GM12873 (cell line): Measurements from ENCODE around the gene MYLK4.

ENCODE experiments used
- TF ChIP-seq, protein P1 (sequence below): IDR thresholded peaks from 2 replicates; pipeline ENCODE4 v1.5.1; 2012; ENCODE audit warnings: low read depth, mild to moderate bottlenecking, moderate library complexity, low read length, control low read depth; ENCODE audit not compliant: insufficient read depth; ENCODE audit errors: missing control alignments

MYLK4 gene

DNA sequence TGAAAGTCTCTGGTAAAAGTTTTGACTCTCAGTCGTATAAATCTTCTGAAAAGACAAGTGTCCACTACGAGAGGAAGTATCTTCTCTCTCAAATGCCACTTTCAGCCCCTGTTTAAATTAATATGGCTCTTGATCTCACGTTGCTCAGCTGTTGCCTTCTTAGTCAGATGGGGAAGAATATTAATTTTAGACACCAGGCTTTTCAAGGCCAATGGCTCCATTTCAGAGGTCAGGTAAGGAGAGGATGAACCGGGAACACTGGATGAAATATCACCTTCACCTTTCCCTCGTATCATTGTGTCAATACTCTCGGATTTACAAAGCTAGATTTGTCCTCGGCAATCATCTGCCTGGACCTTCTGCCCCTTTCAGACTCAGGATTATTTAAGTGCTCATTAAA, at the start of gene MYLK4:
Gene MYLK4 (minus strand): TSS at position 91 of the 400 bp plus-strand sequence. CDS start 1,628 bp downstream, outside the sequence.
- TF ChIP-seq, protein P1, sequence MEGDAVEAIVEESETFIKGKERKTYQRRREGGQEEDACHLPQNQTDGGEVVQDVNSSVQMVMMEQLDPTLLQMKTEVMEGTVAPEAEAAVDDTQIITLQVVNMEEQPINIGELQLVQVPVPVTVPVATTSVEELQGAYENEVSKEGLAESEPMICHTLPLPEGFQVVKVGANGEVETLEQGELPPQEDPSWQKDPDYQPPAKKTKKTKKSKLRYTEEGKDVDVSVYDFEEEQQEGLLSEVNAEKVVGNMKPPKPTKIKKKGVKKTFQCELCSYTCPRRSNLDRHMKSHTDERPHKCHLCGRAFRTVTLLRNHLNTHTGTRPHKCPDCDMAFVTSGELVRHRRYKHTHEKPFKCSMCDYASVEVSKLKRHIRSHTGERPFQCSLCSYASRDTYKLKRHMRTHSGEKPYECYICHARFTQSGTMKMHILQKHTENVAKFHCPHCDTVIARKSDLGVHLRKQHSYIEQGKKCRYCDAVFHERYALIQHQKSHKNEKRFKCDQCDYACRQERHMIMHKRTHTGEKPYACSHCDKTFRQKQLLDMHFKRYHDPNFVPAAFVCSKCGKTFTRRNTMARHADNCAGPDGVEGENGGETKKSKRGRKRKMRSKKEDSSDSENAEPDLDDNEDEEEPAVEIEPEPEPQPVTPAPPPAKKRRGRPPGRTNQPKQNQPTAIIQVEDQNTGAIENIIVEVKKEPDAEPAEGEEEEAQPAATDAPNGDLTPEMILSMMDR = no peak

DNA sequence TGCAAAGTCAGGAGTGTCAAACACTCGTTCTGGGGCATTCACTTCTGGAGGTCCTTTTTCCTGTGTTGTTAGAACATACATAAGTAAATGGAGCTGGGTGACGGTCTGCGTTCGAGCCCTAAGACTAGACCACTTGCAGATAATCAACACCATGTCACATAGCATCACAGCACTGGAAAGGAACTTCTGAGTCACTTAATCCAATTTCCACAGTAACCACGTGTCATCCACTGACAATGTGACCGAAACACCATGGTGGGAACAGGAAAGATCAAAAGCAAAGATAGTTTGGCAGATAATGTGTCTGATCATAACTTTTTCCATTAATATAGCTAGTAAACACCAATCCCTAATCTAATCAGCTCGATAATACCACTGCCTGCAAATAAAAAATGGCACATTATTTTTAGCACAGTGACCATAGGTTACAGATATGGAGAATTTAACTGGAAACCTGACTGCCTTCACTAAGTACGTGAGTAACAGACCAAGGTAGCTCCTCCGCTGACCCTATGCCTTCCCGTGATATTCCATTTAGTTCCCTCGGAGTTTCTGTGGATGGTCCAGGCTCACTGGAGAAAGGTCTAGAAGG, 49.3 kb upstream of the MYLK4 start:
- TF ChIP-seq, protein P1 = no peak

DNA sequence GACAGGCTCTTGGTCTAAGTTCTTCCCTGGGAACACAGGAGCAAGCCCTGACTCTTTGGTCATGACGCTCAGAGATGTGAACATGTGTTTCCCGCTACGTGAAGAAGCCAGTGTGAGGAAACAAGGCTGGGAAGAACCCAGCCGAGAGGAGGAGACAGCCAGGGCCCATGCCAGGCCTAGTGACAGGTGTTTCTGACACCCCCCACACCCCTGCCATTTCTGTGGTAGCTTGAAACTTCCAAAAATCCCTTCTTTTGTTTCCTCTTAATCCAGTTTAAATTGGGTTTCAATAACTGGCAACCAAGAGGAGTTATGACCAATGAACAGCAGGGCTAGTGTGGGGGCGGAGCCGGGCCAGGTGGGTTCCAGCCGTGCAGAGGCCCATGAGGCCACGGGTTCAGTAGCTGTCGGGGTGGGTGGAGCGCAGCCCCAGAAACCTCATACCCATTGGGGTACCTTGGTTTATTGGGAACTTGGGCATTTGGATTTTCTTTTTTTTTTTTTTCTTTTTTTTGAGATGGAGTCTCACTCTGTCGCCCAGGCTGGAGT, 47.9 kb upstream of the MYLK4 start:
- TF ChIP-seq, protein P1 = no peak

DNA sequence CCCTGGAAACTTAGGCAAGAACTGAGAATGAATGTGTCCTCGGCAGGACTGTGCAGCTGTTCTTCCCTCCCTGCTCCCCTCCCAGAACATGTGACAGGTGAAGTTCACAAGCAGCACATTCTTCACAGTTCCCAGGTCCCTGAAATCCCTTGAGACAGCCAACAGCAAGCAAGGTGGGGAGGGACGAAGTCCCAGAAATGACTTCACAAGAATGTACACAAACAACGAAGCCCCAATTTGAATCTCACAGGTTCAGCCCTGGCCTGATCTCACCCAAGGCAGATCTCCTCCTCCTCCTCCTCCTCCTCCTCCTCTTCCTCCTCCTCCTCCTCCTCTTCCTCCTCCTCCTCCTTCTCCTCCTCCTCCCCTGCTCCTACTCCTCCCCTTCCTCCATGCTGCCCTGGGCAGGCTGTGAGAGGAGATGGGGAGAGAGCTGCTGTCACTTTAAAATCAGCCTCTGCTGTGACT, 46.9 kb upstream of the MYLK4 start:
- TF ChIP-seq, protein P1 = no peak

DNA sequence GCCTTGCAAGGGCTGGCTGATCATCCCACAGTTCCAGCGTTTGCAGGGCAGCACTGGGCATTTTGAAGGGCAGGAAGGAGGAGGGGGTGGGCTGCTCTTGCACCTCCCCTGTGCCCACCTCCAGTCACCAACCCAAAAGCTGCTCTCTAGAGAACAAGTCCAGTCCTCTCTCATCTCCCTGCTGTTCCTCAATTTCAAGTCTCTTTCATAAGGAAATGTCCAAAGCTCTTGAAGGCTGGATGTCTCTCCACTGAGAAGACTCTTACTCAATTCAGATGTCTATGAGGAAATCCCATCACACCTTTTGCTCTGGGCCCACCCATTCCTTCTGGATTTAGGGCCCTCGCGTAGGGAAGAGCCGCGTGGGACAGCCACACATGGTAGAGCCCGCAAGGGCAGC, 46.1 kb upstream of the MYLK4 start:
- TF ChIP-seq, protein P1 = no peak

DNA sequence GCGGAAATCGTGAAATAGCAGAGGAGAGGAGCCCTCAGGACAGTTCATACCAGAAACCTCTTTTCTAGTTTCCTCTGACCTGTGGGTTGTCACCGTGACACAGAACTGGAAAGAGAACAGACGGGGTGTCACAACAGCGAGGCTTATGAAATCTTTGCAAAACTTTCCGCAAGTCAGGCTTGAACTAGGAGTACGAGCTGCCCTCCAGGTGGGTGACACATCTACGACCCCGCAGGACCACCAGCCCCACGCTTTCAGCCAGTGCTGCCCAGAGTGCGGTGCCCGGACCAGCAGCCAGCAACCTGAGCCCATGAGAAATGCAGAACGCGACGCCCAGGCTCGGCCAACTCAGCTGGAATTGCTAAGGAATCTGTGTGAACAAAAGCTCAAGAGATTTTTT, 45.2 kb upstream of the MYLK4 start:
- TF ChIP-seq, protein P1 = no peak

DNA sequence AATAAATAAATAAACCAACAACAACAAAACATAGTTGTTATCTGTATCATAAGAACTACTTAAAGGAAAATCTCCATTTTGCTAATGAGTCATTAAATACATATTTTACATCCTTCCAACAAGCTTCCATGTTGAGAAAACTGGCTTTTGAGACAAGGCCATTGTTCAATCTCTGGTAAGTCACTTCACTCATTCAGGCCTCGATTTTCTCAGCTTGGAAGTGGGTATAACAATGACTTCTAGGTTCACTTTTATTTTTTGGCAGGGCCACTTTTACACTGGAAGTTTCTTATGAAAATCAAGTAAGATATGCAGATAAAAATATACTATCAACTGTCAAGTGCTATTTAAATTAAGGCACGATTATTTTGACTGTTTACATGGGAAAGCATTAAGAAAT, 44.4 kb upstream of the MYLK4 start:
- TF ChIP-seq, protein P1 = no peak
